Measurements from ENCODE around the gene FZD10.

The FZD10 gene

GRCh38 chr12:130124605-130125244, 37.5 kb upstream of the FZD10 start:
- DNase-seq (ENCODE audit: low read depth, low spot score), result no peak
- CTCF ChIA-PET, result no interaction called here

DNA sequence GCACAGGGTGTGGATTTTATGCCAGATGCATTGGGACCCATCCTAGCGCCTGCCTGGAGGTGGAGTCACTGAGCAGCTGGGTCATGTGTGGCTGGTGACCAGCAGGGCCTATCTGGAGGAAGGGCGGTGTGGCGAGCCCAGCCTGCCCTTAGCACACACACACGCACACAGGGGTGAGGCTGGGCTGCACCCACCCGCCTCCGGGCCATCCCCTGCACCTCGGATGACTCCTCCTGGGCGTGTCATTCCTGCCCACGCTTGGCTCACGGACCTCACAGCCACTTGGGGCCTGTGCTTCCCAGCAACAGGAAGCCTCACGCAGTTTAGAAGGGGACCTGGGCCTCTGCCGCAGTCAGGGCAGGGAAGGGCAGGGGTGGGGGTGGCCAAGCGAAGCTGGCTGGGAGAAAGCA, 36.2 kb upstream of the FZD10 start:
- TF ChIP-seq, protein P1, sequence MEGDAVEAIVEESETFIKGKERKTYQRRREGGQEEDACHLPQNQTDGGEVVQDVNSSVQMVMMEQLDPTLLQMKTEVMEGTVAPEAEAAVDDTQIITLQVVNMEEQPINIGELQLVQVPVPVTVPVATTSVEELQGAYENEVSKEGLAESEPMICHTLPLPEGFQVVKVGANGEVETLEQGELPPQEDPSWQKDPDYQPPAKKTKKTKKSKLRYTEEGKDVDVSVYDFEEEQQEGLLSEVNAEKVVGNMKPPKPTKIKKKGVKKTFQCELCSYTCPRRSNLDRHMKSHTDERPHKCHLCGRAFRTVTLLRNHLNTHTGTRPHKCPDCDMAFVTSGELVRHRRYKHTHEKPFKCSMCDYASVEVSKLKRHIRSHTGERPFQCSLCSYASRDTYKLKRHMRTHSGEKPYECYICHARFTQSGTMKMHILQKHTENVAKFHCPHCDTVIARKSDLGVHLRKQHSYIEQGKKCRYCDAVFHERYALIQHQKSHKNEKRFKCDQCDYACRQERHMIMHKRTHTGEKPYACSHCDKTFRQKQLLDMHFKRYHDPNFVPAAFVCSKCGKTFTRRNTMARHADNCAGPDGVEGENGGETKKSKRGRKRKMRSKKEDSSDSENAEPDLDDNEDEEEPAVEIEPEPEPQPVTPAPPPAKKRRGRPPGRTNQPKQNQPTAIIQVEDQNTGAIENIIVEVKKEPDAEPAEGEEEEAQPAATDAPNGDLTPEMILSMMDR (IDR thresholded peaks at IDR 0.05; ENCODE audit: insufficient read depth, low read length, missing control alignments), result no peak
- POLR2A ChIA-PET, result no interaction called here
- DNase-seq (ENCODE audit: low read depth, low spot score), result no peak
- CTCF ChIA-PET, result no interaction called here
- H3K4me3 ChIP-seq (ENCODE audit: low read depth, low read length), result no peak overlapping the region

More at GRCh38 chr12:130124605-130125244, 37.5 kb upstream of the FZD10 start:
- TF ChIP-seq, protein P1 (IDR thresholded peaks at IDR 0.05; ENCODE audit: insufficient read depth, low read length, missing control alignments), result no peak
- no peak overlapping the region for H3K4me3 ChIP-seq (ENCODE audit: low read depth, low read length)
- POLR2A ChIA-PET, result no interaction called here

- no peak for DNase-seq (ENCODE audit: low read depth, low spot score)
- ChIA-PET CTCF (no interaction called here), POLR2A (no interaction called here)
- H3K4me3 ChIP-seq (ENCODE audit: low read depth, low read length), result no peak overlapping the region
- TF ChIP-seq, protein P1 (IDR thresholded peaks at IDR 0.05; ENCODE audit: insufficient read depth, low read length, missing control alignments), result no peak
Measured at GRCh38 chr12:130127532-130127911, 34.7 kb upstream of the FZD10 start.

DNA sequence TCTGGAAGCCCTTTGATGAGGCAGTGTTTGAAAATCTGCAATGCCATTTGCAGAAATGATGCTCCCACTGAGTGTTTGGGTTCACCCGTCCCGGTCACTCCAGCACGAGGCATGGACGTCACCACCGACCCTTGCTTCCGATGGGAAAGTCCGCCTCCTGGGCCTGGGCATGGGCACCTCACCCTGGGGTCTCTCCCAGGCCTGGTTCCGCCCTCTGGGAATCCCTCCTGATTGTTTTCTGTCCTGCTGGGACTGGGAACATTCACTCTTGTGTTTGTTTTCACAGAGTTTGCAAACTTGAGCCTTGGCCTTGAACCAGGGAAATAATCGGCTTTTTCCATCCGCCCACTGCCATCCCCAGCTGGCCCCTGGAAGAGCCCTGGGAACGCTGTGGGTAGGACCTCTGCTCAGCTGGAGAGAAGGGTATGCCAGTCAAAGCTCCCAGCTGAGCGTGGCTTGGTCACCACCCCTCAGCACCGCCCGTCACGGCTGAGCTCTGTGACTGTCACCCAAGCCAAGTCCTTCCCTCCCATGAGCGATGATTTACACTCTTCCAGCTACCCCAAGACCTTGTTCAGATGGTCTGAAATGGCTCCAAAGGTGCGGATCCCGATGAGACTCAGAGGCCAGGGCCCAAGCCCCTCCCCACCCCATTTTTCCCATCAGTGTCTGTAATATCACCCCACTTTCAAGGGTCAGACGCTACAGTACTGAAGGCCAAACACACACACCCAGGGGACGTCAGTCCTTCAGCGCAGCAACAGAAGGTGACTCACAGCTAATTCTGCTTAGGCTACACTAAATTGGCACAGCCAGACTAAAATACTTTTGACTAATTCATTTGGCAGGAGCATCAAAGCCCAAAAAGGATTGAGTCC, 34.1 kb upstream of the FZD10 start:
- ChIA-PET POLR2A (no interaction called here), CTCF (no interaction called here)
- DNase-seq (ENCODE audit: low read depth, low spot score), result no peak
- TF ChIP-seq, protein P1 (IDR thresholded peaks at IDR 0.05; ENCODE audit: insufficient read depth, low read length, missing control alignments), result no peak
- no peak overlapping the region for H3K4me3 ChIP-seq (ENCODE audit: low read depth, low read length)

DNA sequence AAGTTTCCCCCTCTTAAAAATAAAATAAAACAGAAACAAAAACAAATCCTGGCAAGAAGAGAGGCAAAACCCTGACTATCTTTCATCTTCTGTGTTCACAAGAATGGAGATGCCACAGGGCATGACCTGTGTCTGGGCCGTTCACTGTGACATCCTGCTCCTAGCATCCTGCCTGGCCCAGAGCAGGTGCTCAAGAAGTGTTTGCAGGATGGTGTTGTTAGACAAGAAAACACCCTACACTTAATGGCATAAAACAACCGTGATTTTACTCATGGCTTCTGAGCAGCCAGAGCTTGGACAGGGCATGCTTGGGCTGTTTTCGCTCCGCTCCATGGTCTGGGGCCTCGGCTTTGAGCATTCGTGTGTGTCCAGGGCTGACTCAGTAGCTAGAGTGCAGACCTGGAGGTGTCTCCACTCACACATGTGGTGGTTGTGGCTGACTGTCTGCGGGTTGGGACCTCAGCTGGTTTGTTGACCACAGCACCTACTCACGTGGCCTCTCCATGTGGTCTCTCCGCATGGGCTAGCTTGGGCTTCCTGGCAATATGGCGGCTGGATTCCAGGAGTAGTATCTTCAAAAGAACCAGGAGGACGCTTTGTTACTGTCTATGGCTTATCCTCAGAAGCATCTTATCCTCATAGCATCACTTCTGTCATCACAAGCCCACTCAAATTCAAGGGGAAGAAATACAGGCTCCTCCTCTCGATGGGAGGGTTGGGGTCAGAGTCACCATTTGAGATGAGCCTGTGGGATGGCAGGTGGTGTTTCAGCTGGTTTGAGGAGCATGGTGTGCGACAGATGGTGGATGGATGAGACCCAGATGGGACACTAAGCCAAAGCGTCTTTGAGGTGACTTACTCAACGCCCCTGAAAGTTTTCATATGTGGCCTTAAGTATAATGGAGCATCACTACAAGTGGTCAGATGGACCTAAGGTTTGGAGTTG, 33.2 kb upstream of the FZD10 start:
- no peak for DNase-seq (ENCODE audit: low read depth, low spot score)
- TF ChIP-seq, protein P1 (IDR thresholded peaks at IDR 0.05; ENCODE audit: insufficient read depth, low read length, missing control alignments), result no peak
- no peak overlapping the region for H3K4me3 ChIP-seq (ENCODE audit: low read depth, low read length)
- CTCF ChIA-PET, result no interaction called here
- POLR2A ChIA-PET, result no interaction called here

Data from AG04449 (cell line).